TTC549 (cell line): ENCODE measurements around the gene E2F3.

Experiments
- FAIRE-seq: peaks from 2 replicates; lab custom pipeline; 2012; peaks lifted over from hg19 to GRCh38; lab: Jason Lieb, UNC

The E2F3 gene

DNA sequence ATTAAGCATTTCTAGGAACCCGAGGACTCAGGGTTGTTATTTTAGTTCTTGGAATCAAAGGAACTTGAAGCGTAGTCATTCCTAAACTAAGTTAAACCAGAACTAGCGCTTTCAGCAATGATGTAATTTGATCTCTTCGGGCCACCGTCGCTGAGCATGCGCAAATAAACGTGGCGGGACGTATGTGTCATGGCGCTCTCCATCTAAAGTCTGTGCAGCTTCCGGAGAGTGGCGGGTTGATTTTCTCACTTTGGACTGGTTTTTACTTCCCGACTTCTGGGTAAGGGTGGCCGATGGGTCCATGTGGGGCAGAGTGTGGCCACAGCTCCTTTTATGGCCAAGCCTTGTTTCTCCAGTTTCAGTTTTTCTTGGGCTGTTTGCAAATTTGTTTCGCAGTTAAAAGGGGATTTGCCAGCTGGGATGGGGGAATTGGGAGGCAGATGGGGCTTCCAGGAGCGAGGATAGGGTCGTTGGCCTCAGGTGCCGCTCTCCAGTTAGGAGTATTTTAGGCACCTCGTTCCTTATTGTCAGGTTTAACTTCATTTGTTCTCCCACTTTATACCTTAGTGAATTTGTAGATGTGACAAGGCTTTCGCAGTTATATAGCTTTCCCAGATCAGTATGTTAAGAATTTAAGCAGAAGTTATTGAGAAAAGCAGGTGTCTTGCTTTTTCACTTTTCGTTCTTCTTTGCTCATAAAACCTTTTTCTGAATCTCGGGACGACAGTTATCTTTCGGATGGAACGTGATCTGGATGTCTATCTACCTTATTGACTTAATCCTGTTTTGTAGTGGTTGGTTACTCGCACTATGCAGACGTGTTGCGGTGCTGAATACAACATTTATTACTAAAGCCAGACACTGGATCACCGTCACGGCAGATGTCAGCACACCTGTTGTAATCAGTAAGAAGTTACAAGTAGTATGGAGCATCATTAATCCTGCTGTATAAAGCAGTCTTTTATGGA lies 132.9 kb downstream of the E2F3 start, which contains the start of gene CDKAL1:
Gene CDKAL1, plus strand, starts transcription at position 163 of the 968 bp plus-strand sequence. CDS start 11,894 bp downstream, outside the sequence.
- peak; percentile 73 for FAIRE-seq

- FAIRE-seq: no peak
These were observed 136.5 kb downstream of the E2F3 start for GRCh38 chr6:20538131-20538662.

DNA sequence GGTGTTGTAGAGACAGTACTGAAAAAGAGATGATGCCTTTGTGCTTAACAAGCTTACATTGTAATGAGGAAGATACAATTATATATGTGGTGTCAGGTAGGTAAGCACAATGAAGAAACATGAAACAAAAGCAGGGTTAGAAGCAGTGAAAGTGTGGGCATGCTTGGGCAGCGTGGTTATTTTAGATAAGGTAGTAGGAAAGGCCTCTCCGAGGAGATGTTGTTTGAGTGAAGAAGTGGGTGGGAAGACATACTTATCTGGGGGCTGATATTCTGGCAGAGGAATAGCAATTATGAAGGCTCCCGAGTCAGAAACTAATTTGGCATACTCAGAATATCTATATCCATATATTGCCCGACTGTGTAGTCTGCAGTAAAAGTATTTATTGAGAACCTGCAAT lies 137.2 kb downstream of the E2F3 start:
- no peak for FAIRE-seq

- FAIRE-seq: no peak
These were observed 137.7 kb downstream of the E2F3 start for GRCh38 chr6:20539387-20539786.

- FAIRE-seq: no peak
These were observed 139.0 kb downstream of the E2F3 start for GRCh38 chr6:20540683-20541082.

- no peak for FAIRE-seq
These were observed 139.7 kb downstream of the E2F3 start for GRCh38 chr6:20541382-20541781.

DNA sequence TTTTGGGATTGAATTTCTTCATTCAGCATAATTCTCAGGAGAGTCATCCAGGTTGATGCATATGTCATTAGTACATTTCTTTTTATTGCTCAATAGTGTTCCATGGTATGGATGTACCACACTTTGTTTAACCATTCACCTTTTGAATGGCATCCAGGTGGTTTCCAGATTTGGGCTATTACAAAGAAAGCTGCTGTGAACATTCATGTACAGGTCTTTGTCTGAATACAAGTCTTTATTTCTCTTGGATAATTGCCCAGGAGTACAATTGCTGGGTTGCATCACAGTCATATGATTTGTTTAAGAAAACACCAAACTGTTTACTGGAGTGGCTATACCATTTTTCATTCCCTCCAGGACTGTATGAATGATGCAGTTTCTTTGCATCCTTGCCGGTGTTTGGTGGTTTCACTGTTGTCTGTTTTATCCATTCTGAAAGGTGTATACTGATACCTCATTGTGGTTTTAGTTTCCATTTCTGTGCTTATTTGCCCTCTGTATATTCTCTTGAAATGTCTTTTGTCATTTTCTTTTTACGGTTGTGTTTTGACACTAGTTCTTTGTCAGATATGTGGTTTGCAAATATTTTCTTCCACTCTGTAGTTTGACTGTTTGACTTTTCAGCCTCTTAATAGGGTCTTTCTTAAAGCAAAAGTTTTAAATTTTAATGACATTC lies 141.4 kb downstream of the E2F3 start:
- FAIRE-seq: no peak
